OCI-LY7 (cell line): ENCODE data around the gene CMSS1. TPM values are rescaled to one million over a fixed set of nuclear protein-coding genes. Genes with fewer than 3 reads are reported as not detected.

Source experiments
- BruUV-seq: library from RNA; stranded (reverse); fragments of 400-500 nt; replicated peaks from 2 replicates; lab custom pipeline; 2021; lab: Mats Ljungman, UMichigan
- CTCF ChIA-PET: fragments of 300-600 bp; sonication (Branson Sonifier 250); formaldehyde crosslinking; loops from one replicate; lab custom pipeline; 2022; ENCODE audit warnings: antibody characterized with exemption; ENCODE audit not compliant: unreplicated experiment; lab: Charles Lee
- POLR2A ChIA-PET: fragments of 300-600 bp; sonication (Branson Sonifier 250); formaldehyde crosslinking; loops from one replicate; lab custom pipeline; 2022; ENCODE audit warnings: antibody characterized with exemption; lab: Charles Lee
- DNase-seq: peaks from one replicate; pipeline ENCODE4 v3.0.0-alpha.2; 2015; ENCODE audit warnings: low spot score
- H2AFZ ChIP-seq: fragments of 200-600 bp; sonication (generic), shearing (Covaris generic); 2 replicates; pipeline ENCODE4 v1.6.1; 2014; ENCODE audit warnings: mild to moderate bottlenecking, antibody characterized with exemption, low read length, moderate library complexity
- H3K27ac ChIP-seq: fragments of 200-600 bp; sonication (generic); 2 replicates; pipeline ENCODE4 v1.5.1; 2014; ENCODE audit warnings: mixed run types, low read depth, mild to moderate bottlenecking, moderate library complexity, low read length, inconsistent platforms; ENCODE audit not compliant: poor library complexity, severe bottlenecking
- H3K36me3 ChIP-seq: fragments of 200-600 bp; sonication (generic); 2 replicates; pipeline ENCODE4 v1.6.1; 2014; ENCODE audit warnings: mild to moderate bottlenecking, antibody characterized with exemption, low read length, moderate library complexity, mixed read lengths; ENCODE audit not compliant: insufficient read depth
- H3K4me1 ChIP-seq: fragments of 200-600 bp; sonication (generic); 2 replicates; pipeline ENCODE4 v1.5.1; 2014; ENCODE audit warnings: mild to moderate bottlenecking, low read length; ENCODE audit not compliant: insufficient read depth, poor library complexity, severe bottlenecking
- H3K4me2 ChIP-seq: fragments of 200-600 bp; sonication (generic); 2 replicates; pipeline ENCODE4 v1.6.1; 2014; ENCODE audit warnings: mild to moderate bottlenecking, low read length
- H3K4me3 ChIP-seq: fragments of 200-600 bp; sonication (generic); 2 replicates; pipeline ENCODE4 v1.5.1; 2014; ENCODE audit warnings: mild to moderate bottlenecking, low read depth, low read length; ENCODE audit not compliant: poor library complexity, severe bottlenecking
- H3K79me2 ChIP-seq: fragments of 200-600 bp; sonication (generic); 2 replicates; pipeline ENCODE4 v1.6.1; 2016; ENCODE audit warnings: low read depth, mild to moderate bottlenecking, low read length, moderate library complexity, mixed read lengths; ENCODE audit not compliant: insufficient read depth
- H3K9me2 ChIP-seq: fragments of 200-600 bp; sonication (generic); 2 replicates; pipeline ENCODE4 v1.6.1; 2016; ENCODE audit warnings: mild to moderate bottlenecking, low read length, mixed read lengths; ENCODE audit not compliant: insufficient read depth
- H3K9me3 ChIP-seq: fragments of 200-600 bp; sonication (generic); 2 replicates; pipeline ENCODE4 v1.6.1; 2014; ENCODE audit warnings: mild to moderate bottlenecking, mixed run types, low read length, mixed read lengths
- H4K20me1 ChIP-seq: fragments of 200-600 bp; sonication (generic); 2 replicates; pipeline ENCODE4 v1.6.1; 2014; ENCODE audit warnings: mild to moderate bottlenecking, antibody characterized with exemption, low read length, moderate library complexity, mixed read lengths; ENCODE audit not compliant: insufficient read depth
- EZH2phosphoT487 ChIP-seq: fragments of 200-600 bp; sonication (generic); IDR thresholded peaks from 2 replicates; pipeline ENCODE4 v1.6.1; 2018; ENCODE audit warnings: low read depth, borderline replicate concordance, mild to moderate bottlenecking, mixed run types, antibody characterized with exemption, low read length, moderate library complexity, mixed read lengths
- intact Hi-C: fragments of 100-400 bp; cut with micrococcal nuclease; formaldehyde crosslinking; loops from one replicate; pipeline ENCODE4 v1.10.0; 2022; ENCODE audit not compliant: unreplicated experiment
- total RNA-seq, 2 experiments: library from RNA; depleted of rRNA in 1 of 2; stranded (reverse); fragments of >200 nt in 1 of 2; shearing (Covaris generic) in 1 of 2; gene quantifications; 2 replicates each; pipeline ENCODE4 v1.2.3, GENCODE V29; 2014 to 2022
- TF ChIP-seq, protein P1 (sequence below): fragments of 200-600 bp; sonication (generic); conservative IDR thresholded peaks from 2 replicates; pipeline ENCODE4 v1.5.1; 2014; ENCODE audit warnings: mild to moderate bottlenecking, antibody characterized with exemption, low read length, moderate library complexity, mixed read lengths

Gene CMSS1
- total RNA-seq, 2 experiments from 2014 or later: 25.7 to 46.6 TPM

DNA sequence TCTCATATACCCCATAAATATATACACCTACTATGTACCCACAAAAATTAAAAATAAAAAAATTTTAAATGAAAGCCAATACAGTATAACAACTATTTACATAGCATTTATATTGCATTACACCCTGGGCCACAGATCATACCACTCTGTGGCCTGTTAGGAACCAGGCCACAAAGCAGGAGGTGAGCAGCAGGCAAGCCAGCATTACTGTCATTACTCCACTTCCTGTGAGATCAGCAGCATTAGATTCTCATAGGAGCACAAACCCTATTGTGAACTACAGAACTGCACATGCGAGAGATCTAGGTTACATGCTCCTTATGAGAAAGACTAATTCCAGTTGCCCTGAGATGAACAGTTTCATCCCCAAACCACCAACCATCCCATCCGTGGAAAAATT, 279.2 kb downstream of the CMSS1 start:
- ChIA-PET CTCF (no interaction called here), POLR2A (no interaction called here)
- Histone ChIP-seq H3K9me3 (no peaks in the 10 kb centered on the region), H2AFZ (no peak overlapping the region), H3K4me1 (no peaks in the 10 kb centered on the region), H3K36me3 (no peaks in the 10 kb centered on the region), H3K4me2 (no peak overlapping the region), H3K4me3 (no peak overlapping the region), H3K79me2 (no peaks in the 10 kb centered on the region), H4K20me1 (no peaks in the 10 kb centered on the region; the same call in 1 of the 2 replicates), H3K9me2 (no peaks in the 10 kb centered on the region), H3K27ac (no peak overlapping the region)
- no TSS peak for BruUV-seq
- TF ChIP-seq, protein P1, sequence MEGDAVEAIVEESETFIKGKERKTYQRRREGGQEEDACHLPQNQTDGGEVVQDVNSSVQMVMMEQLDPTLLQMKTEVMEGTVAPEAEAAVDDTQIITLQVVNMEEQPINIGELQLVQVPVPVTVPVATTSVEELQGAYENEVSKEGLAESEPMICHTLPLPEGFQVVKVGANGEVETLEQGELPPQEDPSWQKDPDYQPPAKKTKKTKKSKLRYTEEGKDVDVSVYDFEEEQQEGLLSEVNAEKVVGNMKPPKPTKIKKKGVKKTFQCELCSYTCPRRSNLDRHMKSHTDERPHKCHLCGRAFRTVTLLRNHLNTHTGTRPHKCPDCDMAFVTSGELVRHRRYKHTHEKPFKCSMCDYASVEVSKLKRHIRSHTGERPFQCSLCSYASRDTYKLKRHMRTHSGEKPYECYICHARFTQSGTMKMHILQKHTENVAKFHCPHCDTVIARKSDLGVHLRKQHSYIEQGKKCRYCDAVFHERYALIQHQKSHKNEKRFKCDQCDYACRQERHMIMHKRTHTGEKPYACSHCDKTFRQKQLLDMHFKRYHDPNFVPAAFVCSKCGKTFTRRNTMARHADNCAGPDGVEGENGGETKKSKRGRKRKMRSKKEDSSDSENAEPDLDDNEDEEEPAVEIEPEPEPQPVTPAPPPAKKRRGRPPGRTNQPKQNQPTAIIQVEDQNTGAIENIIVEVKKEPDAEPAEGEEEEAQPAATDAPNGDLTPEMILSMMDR: no peak
- no peak for TF ChIP-seq EZH2phosphoT487
- intact Hi-C loops: no loop called here
- DNase-seq: no peak

DNA sequence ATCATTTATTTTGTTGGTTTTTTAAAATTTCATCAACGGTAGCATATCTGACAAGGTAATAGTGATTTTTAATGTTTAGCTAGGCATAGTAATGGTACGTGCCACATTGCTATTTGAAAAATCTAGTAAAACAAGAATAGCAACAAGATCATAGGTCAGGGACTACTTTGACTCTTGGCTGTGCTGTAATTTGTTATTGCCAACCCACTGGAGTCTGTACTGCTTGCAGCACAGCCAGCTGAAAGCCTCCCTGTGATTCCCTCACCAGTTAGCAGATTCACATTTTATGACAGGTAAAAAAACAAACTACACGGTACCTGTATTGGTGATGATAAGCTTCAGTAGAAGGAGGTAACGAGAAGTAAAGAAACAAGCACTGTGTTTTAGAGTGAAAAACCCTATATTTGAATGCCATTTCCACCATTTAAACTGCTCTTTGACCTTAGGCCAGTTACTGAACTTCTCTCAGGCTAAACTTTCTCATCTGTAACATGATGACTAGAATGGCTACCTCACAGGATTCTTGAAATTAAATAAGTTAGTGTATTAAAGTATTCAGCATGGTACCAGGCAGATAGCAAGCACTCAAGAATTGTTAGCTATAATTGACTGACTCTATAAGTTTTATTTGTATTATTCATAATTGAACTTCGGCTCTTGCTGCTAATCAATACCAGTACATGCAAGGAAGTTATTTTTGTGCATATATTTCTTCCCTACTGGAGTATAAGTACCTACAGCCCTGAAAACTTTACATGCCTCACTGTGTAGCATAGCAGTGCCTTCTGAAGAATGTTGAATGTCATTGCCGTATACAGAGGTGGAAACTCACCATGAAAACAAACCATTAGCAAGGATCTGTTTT, 280.5 kb downstream of the CMSS1 start:
- no peak for DNase-seq
- H3K36me3 ChIP-seq: no peaks in the 10 kb centered on the region
- H3K9me3 ChIP-seq: no peaks in the 10 kb centered on the region
- BruUV-seq: no TSS peak
- intact Hi-C loops: no loop called here
- ChIA-PET CTCF (no interaction called here), POLR2A (interaction anchor here (0.5 to 1.1 kb wide), 3 partner anchors 13 to 354 kb away, joined by 3 to 4 read pairs (median 3); no protein-coding TSS in a partner anchor)
- H3K4me1 ChIP-seq: no peaks in the 10 kb centered on the region
- no peaks in the 10 kb centered on the region for H3K9me2 ChIP-seq
- H3K79me2 ChIP-seq: no peaks in the 10 kb centered on the region
- H3K4me3 ChIP-seq: no peak overlapping the region
- no peak overlapping the region for H3K27ac ChIP-seq
- H2AFZ ChIP-seq: no peak overlapping the region
- TF ChIP-seq, protein P1: no peak
- TF ChIP-seq EZH2phosphoT487: no peak
- H3K4me2 ChIP-seq: no peak overlapping the region
- H4K20me1 ChIP-seq: no peaks in the 10 kb centered on the region; the same call in 1 of the 2 replicates

DNA sequence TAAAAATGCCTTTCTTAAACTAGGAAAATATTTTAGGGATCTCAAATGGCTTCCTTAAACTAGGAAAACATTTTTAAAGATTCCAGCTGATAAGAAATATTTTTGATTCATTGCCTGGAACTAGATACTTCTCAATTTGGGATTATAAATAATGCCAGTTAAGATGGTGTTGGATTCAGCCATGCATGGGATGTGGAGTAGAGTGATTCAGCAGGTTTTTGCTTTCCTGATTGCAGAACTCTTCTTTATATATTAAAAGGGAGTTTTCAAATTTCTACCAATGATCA, 281.1 kb downstream of the CMSS1 start:
- Histone ChIP-seq H3K27ac (no peak overlapping the region), H3K4me1 (peaks cover 3% of the 10 kb centered on the region), H3K4me3 (no peak overlapping the region), H3K9me3 (no peaks in the 10 kb centered on the region), H3K4me2 (no peak overlapping the region), H3K36me3 (no peaks in the 10 kb centered on the region), H3K79me2 (no peaks in the 10 kb centered on the region), H3K9me2 (no peaks in the 10 kb centered on the region), H4K20me1 (no peaks in the 10 kb centered on the region; the same call in 1 of the 2 replicates), H2AFZ (no peak overlapping the region)
- ChIA-PET POLR2A (interaction anchor here (0.7 to 1.1 kb wide), 2 partner anchors 12 to 70 kb away, joined by 3 read pairs; no protein-coding TSS in a partner anchor), CTCF (no interaction called here)
- no TSS peak for BruUV-seq
- TF ChIP-seq, protein P1: no peak
- TF ChIP-seq EZH2phosphoT487: no peak
- no peak for DNase-seq
- intact Hi-C loops: no loop called here
